HCT116 (cell line): ENCODE results near the gene RALGAPA1. TPM values are rescaled to one million over a fixed set of nuclear protein-coding genes. Genes with fewer than 3 reads are reported as not detected.
A peak's percentile ranks its signal among the peaks of the same experiment; 100 is the strongest.

Experiments used
- ATAC-seq: fragments of 200-7000 bp; cut with Tn5 transposase; 2 replicates; pipeline ENCODE4 v1.9.1; 2020; ENCODE audit warnings: mild to moderate bottlenecking, moderate library complexity
- BruUV-seq: library from RNA; stranded (reverse); fragments of 400-500 nt; replicated peaks from 2 replicates; lab custom pipeline; 2021; lab: Mats Ljungman, UMichigan
- CTCF ChIA-PET: fragments of 300-600 bp; sonication (Branson Sonifier 250); formaldehyde crosslinking; loops from one replicate; lab custom pipeline; 2021; ENCODE audit warnings: antibody characterized with exemption; lab: Charles Lee
- POLR2A ChIA-PET: fragments of 300-600, 350-600 bp; sonication (Branson Sonifier 250); formaldehyde crosslinking; loops from one replicate; lab custom pipeline; 2021; ENCODE audit warnings: antibody characterized with exemption; lab: Charles Lee
- RAD21 ChIA-PET, 2 experiments: fragments of 300-600 bp; sonication (Branson Sonifier 250); formaldehyde crosslinking; loops; one replicate each; lab custom pipeline; 2023; ENCODE audit warnings: low total read pairs in 2 of 2; ENCODE audit not compliant: uncharacterized antibody in 2 of 2, unreplicated experiment in 2 of 2, low non-redundant PET in 1 of 2; lab: Charles Lee
- DNase-seq: peaks from one replicate; pipeline ENCODE4 v3.0.0-alpha.2; 2010; ENCODE audit warnings: low read depth, low spot score
- H2AFZ ChIP-seq: fragments of 200-600 bp; shearing (Covaris generic), sonication (generic); 2 replicates; pipeline ENCODE4 v1.6.1; 2017; ENCODE audit warnings: low read depth, mixed run types, mixed read lengths, antibody characterized with exemption, low read length; ENCODE audit not compliant: poor library complexity, severe bottlenecking
- H3K27ac ChIP-seq: 2 replicates; pipeline ENCODE4 v1.5.1; 2012; ENCODE audit warnings: low read depth, low read length
- H3K27me3 ChIP-seq: fragments of 200-600 bp; sonication (generic); 2 replicates; pipeline ENCODE4 v1.6.1; 2016; ENCODE audit warnings: mixed run types, low read length, mixed read lengths; ENCODE audit not compliant: insufficient read depth
- H3K36me3 ChIP-seq, 2 experiments: fragments of 200-500 bp in 1 of 2; fragments of 200-600 bp in 1 of 2; sonication (Bioruptor generic) in 1 of 2; sonication (generic) in 1 of 2; 2 replicates each; pipeline versions ENCODE4 v1.5.1 to v1.6.1; 2014 to 2016; ENCODE audit warnings: low read length in 2 of 2, inconsistent platforms in 1 of 2, mixed read lengths in 1 of 2, mixed run types in 1 of 2; ENCODE audit not compliant: insufficient read depth in 2 of 2, control insufficient read depth in 1 of 2
- H3K4me1 ChIP-seq, 2 experiments: fragments of 200-600 bp in 1 of 2; sonication (generic) in 1 of 2; 2 replicates each; pipeline versions ENCODE4 v1.5.1 to v1.6.1; 2012 to 2017; ENCODE audit warnings: low read length in 2 of 2, inconsistent platforms in 1 of 2, mild to moderate bottlenecking in 1 of 2, mixed read lengths in 1 of 2, mixed run types in 1 of 2, moderate library complexity in 1 of 2; ENCODE audit not compliant: insufficient read depth in 2 of 2, control insufficient read depth in 1 of 2
- H3K4me2 ChIP-seq: fragments of 200-600 bp; sonication (generic); 2 replicates; pipeline ENCODE4 v1.6.1; 2017; ENCODE audit warnings: mixed run types, low read length, mixed read lengths
- H3K4me3 ChIP-seq, 2 experiments: fragments of 200-600 bp in 1 of 2; sonication (generic) in 1 of 2; replicated peaks in 1 of 2; 2 replicates each; pipeline ENCODE4 v1.5.1; 2011 to 2016; ENCODE audit warnings: low read length in 2 of 2, control low read depth in 1 of 2, low read depth in 1 of 2, mild to moderate bottlenecking in 1 of 2, mixed read lengths in 1 of 2, mixed run types in 1 of 2
- H3K79me2 ChIP-seq: fragments of 200-600 bp; sonication (generic); 2 replicates; pipeline ENCODE4 v1.6.1; 2017; ENCODE audit warnings: mild to moderate bottlenecking, mixed run types, low read length, moderate library complexity, mixed read lengths; ENCODE audit not compliant: insufficient read depth
- H3K9ac ChIP-seq: fragments of 200-600 bp; sonication (generic); 2 replicates; pipeline ENCODE4 v1.6.1; 2016; ENCODE audit warnings: low read length, mixed read lengths
- H3K9me2 ChIP-seq: fragments of 200-600 bp; sonication (generic), shearing (Covaris generic); 2 replicates; pipeline ENCODE4 v1.6.1; 2017; ENCODE audit warnings: mixed run types, mild to moderate bottlenecking, moderate library complexity; ENCODE audit not compliant: insufficient read depth
- H3K9me3 ChIP-seq, 2 experiments: fragments of 200-500 bp in 1 of 2; fragments of 200-600 bp in 1 of 2; sonication (Bioruptor generic) in 1 of 2; sonication (generic) in 1 of 2; 2 replicates each; pipeline ENCODE4 v1.6.1; 2014 to 2017; ENCODE audit warnings: low read length in 2 of 2, mixed read lengths in 2 of 2, inconsistent platforms in 1 of 2, low read depth in 1 of 2, mild to moderate bottlenecking in 1 of 2, mixed run types in 1 of 2, moderate library complexity in 1 of 2; ENCODE audit not compliant: control insufficient read depth in 1 of 2, insufficient read depth in 1 of 2
- H4K20me1 ChIP-seq: fragments of 200-600 bp; sonication (generic), shearing (Covaris generic); 2 replicates; pipeline ENCODE4 v1.6.1; 2017; ENCODE audit warnings: mixed run types, mild to moderate bottlenecking, moderate library complexity; ENCODE audit not compliant: insufficient read depth
- ATF3 ChIP-seq: IDR thresholded peaks from 2 replicates; pipeline ENCODE4 v1.6.1; 2012
- CTCF ChIP-seq, 3 experiments: fragments of 200-600 bp in 1 of 3; sonication (generic) in 1 of 3; IDR thresholded peaks in 2 of 3; conservative IDR thresholded peaks in 1 of 3; 2 replicates each; pipeline ENCODE4 v1.5.1; 2012 to 2017; ENCODE audit warnings: low read depth in 2 of 3, low read length in 2 of 3, antibody characterized with exemption in 1 of 3, borderline replicate concordance in 1 of 3, control low read depth in 1 of 3, mild to moderate bottlenecking in 1 of 3, mixed read lengths in 1 of 3, mixed run types in 1 of 3, moderate library complexity in 1 of 3; ENCODE audit not compliant: insufficient read depth in 1 of 3
- POLR2A ChIP-seq: IDR thresholded peaks from 2 replicates; pipeline ENCODE4 v1.7.0; 2011; ENCODE audit warnings: borderline replicate concordance; ENCODE audit not compliant: insufficient read depth, insufficient read length; ENCODE audit errors: extremely low read depth
- ZBTB33 ChIP-seq: IDR thresholded peaks from 2 replicates; pipeline ENCODE4 v1.6.1; 2011; ENCODE audit warnings: mild to moderate bottlenecking, low read length, moderate library complexity; ENCODE audit not compliant: insufficient replicate concordance; ENCODE audit errors: extremely low read depth
- intact Hi-C: fragments of 100-400 bp; cut with micrococcal nuclease; formaldehyde crosslinking; loops from 2 replicates; pipeline ENCODE4 v1.10.0; 2022
- total RNA-seq: library from RNA; stranded (reverse); gene quantifications from one replicate; pipeline ENCODE4 v1.2.1, GENCODE V29; 2021; ENCODE audit not compliant: unreplicated experiment

Gene RALGAPA1
- total RNA-seq, 1 experiment from 2014 or later = 29.3 TPM

- ChIA-PET CTCF (interaction anchor here (1.2 to 2.2 kb wide), 4 partner anchors 9 to 18 kb away, joined by 5 to 15 read pairs (median 8); partner anchors contain the start of gene RALGAPA1), RAD21 (no interaction called here)
- Histone ChIP-seq H2AFZ (peak overlapping the region; percentile 84), H4K20me1 (no peaks in the 10 kb centered on the region), H3K4me2 (peak overlapping the region; percentile 93), H3K9me3 (no peaks in the 10 kb centered on the region), H3K27me3 (no peaks in the 10 kb centered on the region), H3K27ac (peak overlapping the region; percentile 91)
- ATAC-seq = no peak
- no peak for DNase-seq
- TF ChIP-seq ATF3 (no peak), POLR2A (no peak), ZBTB33 (no peak), CTCF (IDR thresholded peaks at IDR 0.05 in 2 of 3, conservative IDR thresholded peaks at IDR 0.05 in 1 of 3; ENCODE audit: borderline replicate concordance in 1 of 3, insufficient read depth in 1 of 3, low read depth in 2 of 3, low read length in 2 of 3) (no peak)
- TF ChIP-seq, all 23 proteins: peak for 0
- Histone ChIP-seq H3K79me2 (no peaks in the 10 kb centered on the region), H3K4me3 (peak overlapping the region; percentile 74 to 82), H3K36me3 (no peaks in the 10 kb centered on the region), H3K4me1 (peaks cover 4 to 15% of the 10 kb centered on the region in 2 experiments), H3K9me2 (no peaks in the 10 kb centered on the region), H3K9ac (peak overlapping the region; percentile 81)
- no TSS peak for BruUV-seq
- intact Hi-C loops = no loop called here
- POLR2A ChIA-PET = interaction anchor here (1.2 to 1.7 kb wide), 5 partner anchors 9 to 388 kb away, joined by 3 to 14 read pairs (median 10); partner anchors contain the start of gene RALGAPA1
Observed at GRCh38 chr14:35826952-35827416, 17.9 kb upstream of the RALGAPA1 start.
